ENCODE measurements around the gene SRGAP1.

GRCh38 chr12:63895841-63896240, 51.3 kb downstream of the SRGAP1 start:
- TF ChIP-seq CTCF (IDR thresholded peaks at IDR 0.05) (no peak), POLR2AphosphoS5 (IDR thresholded peaks at IDR 0.05) (no peak)

Measured in upper lobe of left lung (tissue), 4 donors.